HepG2 (cell line): ENCODE results near the gene CES2. TPM values are rescaled to one million over a fixed set of nuclear protein-coding genes. Genes with fewer than 3 reads are reported as not detected.
A peak's percentile ranks its signal among the peaks of the same experiment; 100 is the strongest.

Source experiments
- CAMTA2 ChIP-seq: sonication (generic); formaldehyde crosslinking; IDR thresholded peaks from 2 replicates; pipeline ENCODE4 v1.4.0; 2020; ENCODE audit warnings: mild to moderate bottlenecking, missing genetic modification reagents, borderline replicate concordance
- CBX2 ChIP-seq, 2 experiments: fragments of 200-600 bp in 1 of 2; sonication (generic); formaldehyde crosslinking in 1 of 2; IDR thresholded peaks; 2 replicates each; pipeline versions ENCODE4 v1.7.0 to v1.8.1; 2018 to 2022; ENCODE audit warnings: low read depth in 2 of 2, low read length in 1 of 2, mild to moderate bottlenecking in 1 of 2, missing genetic modification reagents in 1 of 2
- ELF1 ChIP-seq: sonication (generic); formaldehyde crosslinking; IDR thresholded peaks from 2 replicates; pipeline ENCODE4 v1.4.0; 2020; ENCODE audit warnings: missing genetic modification reagents
- FOXK1 ChIP-seq: sonication (generic); formaldehyde crosslinking; IDR thresholded peaks from 2 replicates; pipeline ENCODE4 v1.4.0; 2020; ENCODE audit warnings: low read depth, missing genetic modification reagents, borderline replicate concordance
- FOXO1 ChIP-seq: sonication (generic); formaldehyde crosslinking; IDR thresholded peaks from 2 replicates; pipeline ENCODE4 v1.4.0; 2020; ENCODE audit warnings: missing genetic modification reagents
- JARID2 ChIP-seq: sonication (generic); formaldehyde crosslinking; IDR thresholded peaks from 2 replicates; pipeline ENCODE4 v1.8.1; 2023; ENCODE audit warnings: missing genetic modification reagents, inconsistent platforms; ENCODE audit not compliant: insufficient replicate concordance
- POLR2AphosphoS5 ChIP-seq: IDR thresholded peaks from 2 replicates; pipeline ENCODE4 v1.6.1; 2012; ENCODE audit warnings: low read depth, low read length
- POLR2G ChIP-seq: fragments of 200-400 bp; formaldehyde crosslinking; IDR thresholded peaks from 2 replicates; pipeline ENCODE4 v1.6.1; 2018; ENCODE audit warnings: mild to moderate bottlenecking, low read depth, low read length, moderate library complexity
- SRSF1 ChIP-seq: fragments of 200-400 bp; formaldehyde crosslinking; optimal IDR thresholded peaks from 2 replicates; pipeline ENCODE3; 2017; ENCODE audit warnings: mild to moderate bottlenecking, low read depth, low read length, moderate library complexity
- STAT6 ChIP-seq: sonication (generic); formaldehyde crosslinking; IDR thresholded peaks from 2 replicates; pipeline ENCODE4 v1.4.0; 2020; ENCODE audit warnings: missing genetic modification reagents, mild to moderate bottlenecking, borderline replicate concordance
- ZBTB1 ChIP-seq: sonication (generic); formaldehyde crosslinking; IDR thresholded peaks from 2 replicates; pipeline ENCODE4 v1.4.0; 2020; ENCODE audit warnings: missing genetic modification reagents, borderline replicate concordance
- ZBTB33 ChIP-seq: sonication (generic); formaldehyde crosslinking; IDR thresholded peaks from 2 replicates; pipeline ENCODE4 v1.4.0; 2020; ENCODE audit warnings: missing genetic modification reagents
- ZBTB46 ChIP-seq: sonication (generic); formaldehyde crosslinking; IDR thresholded peaks from 2 replicates; pipeline ENCODE4 v1.4.0; 2020; ENCODE audit warnings: mild to moderate bottlenecking, missing genetic modification reagents, borderline replicate concordance
- ZFX ChIP-seq: sonication (generic); formaldehyde crosslinking; IDR thresholded peaks from 2 replicates; pipeline ENCODE4 v1.4.0; 2020; ENCODE audit warnings: mild to moderate bottlenecking, low read depth, missing genetic modification reagents, moderate library complexity
- ZFY ChIP-seq: sonication (generic); formaldehyde crosslinking; IDR thresholded peaks from 2 replicates; pipeline ENCODE4 v1.4.0; 2020; ENCODE audit warnings: missing genetic modification reagents
- ZMYM2 ChIP-seq: sonication (generic); formaldehyde crosslinking; IDR thresholded peaks from 2 replicates; pipeline ENCODE4 v1.8.0; 2022; ENCODE audit warnings: mild to moderate bottlenecking, missing genetic modification reagents
- ZNF253 ChIP-seq: sonication (generic); formaldehyde crosslinking; IDR thresholded peaks from 2 replicates; pipeline ENCODE4 v1.8.0; 2022; ENCODE audit warnings: mild to moderate bottlenecking, missing genetic modification reagents, borderline replicate concordance
- ZNF333 ChIP-seq: sonication (generic); formaldehyde crosslinking; IDR thresholded peaks from 2 replicates; pipeline ENCODE4 v1.4.0; 2020; ENCODE audit warnings: mild to moderate bottlenecking, missing genetic modification reagents, borderline replicate concordance
- ZNF597 ChIP-seq: sonication (generic); formaldehyde crosslinking; IDR thresholded peaks from 2 replicates; pipeline ENCODE4 v1.5.0; 2020; ENCODE audit warnings: missing genetic modification reagents
- ZNF614 ChIP-seq: IDR thresholded peaks from 2 replicates; pipeline ENCODE4 v1.6.1; 2018; ENCODE audit warnings: missing biosample characterization, missing genetic modification reagents, inconsistent platforms, borderline replicate concordance
- ZNF652 ChIP-seq: IDR thresholded peaks from 2 replicates; pipeline ENCODE4 v1.6.1; 2016; ENCODE audit warnings: low read depth, borderline replicate concordance
- ZNF772 ChIP-seq: sonication (generic); formaldehyde crosslinking; IDR thresholded peaks from 2 replicates; pipeline ENCODE4 v1.5.0; 2020; ENCODE audit warnings: mild to moderate bottlenecking, missing genetic modification reagents
- polyA plus RNA-seq, 8 experiments: library from polyadenylated mRNA; depleted of rRNA in 3 of 8; stranded (reverse) in 7 of 8; unstranded in 1 of 8; fragments of >200 nt; fragmentation: Illumina TruSeq in 4 of 8; extraction: Trizol in 4 of 8; gene quantifications; 2 replicates each; pipeline versions ENCODE4 v1.2.1 to v1.2.3, GENCODE V29; 2011 to 2016; ENCODE audit warnings: low read depth in 4 of 8, missing spikeins in 1 of 8, mixed read lengths in 1 of 8; ENCODE audit not compliant: insufficient read depth in 1 of 8
- total RNA-seq, 5 experiments: library from RNA; depleted of rRNA; stranded (reverse); fragments of >200 nt; fragmentation: Illumina TruSeq; extraction: Trizol; gene quantifications; 2 replicates each; pipeline ENCODE4 v1.2.3, GENCODE V29; 2016; ENCODE audit warnings: low read depth in 1 of 5

The CES2 gene
- total and polyA plus RNA-seq, 2 of the 13 experiments (the other 11 are each of a cell fraction or from before 2014, with no cell fraction given): 50.6 to 63.8 TPM

GRCh38 chr16:66977341-66978113, 42.2 kb downstream of the CES2 start (continued):
- TF ChIP-seq STAT6 (no peak), SRSF1 (no peak), ZNF253 (CRISPR knock-in tag) (no peak), FOXO1 (peak; percentile 65; the same call in 1 of the 2 replicates), ZNF333 (CRISPR knock-in tag) (no peak), FOXK1 (CRISPR knock-in tag) (peak; percentile 37; the same call in 1 of the 2 replicates), ZNF772 (CRISPR knock-in tag) (peak; percentile 89; the same call in 1 of the 2 replicates), ZBTB33 (CRISPR knock-in tag) (peak; percentile 75), ZNF597 (CRISPR knock-in tag) (no peak), POLR2G (no peak), CBX2 (IDR thresholded peaks at IDR 0.05; ENCODE audit: low read depth, low read length) (no peak), CBX2 (CRISPR knock-in tag; IDR thresholded peaks at IDR 0.05; ENCODE audit: low read depth) (no peak), ZNF614 (no peak), ZNF652 (CRISPR knock-in tag) (peak; percentile 58; the same call in 1 of the 2 replicates), POLR2AphosphoS5 (no peak), JARID2 (no peak), ZMYM2 (no peak), ZBTB46 (CRISPR knock-in tag) (no peak; the same call in 1 of the 2 replicates), ZBTB1 (no peak), ELF1 (CRISPR knock-in tag) (no peak), ZFY (CRISPR knock-in tag) (peak; percentile 32; the same call in 1 of the 2 replicates), CAMTA2 (CRISPR knock-in tag) (no peak), ZFX (CRISPR knock-in tag) (peak; percentile 67; the same call in 1 of the 2 replicates)
